Gastrocnemius medialis (tissue), 4 donors: ENCODE results near the gene ITLN2. TPM values are rescaled to one million over a fixed set of nuclear protein-coding genes. Genes with fewer than 3 reads are reported as not detected.

Source experiments
- ATAC-seq, 2 donors: fragments of 150-250 bp; one replicate each; pipeline ENCODE4 v1.9.1; 2016
- DNase-seq, 2 donors: peaks; one replicate each; pipeline ENCODE4 v3.0.0-alpha.2; 2019
- H3K27ac ChIP-seq, 4 donors: fragments of 200-600 bp; sonication (generic); 1 replicate in 1 of 4; 2 replicates in 3 of 4; pipeline ENCODE4 v1.5.1; 2016 to 2018; ENCODE audit warnings: mild to moderate bottlenecking in 2 of 4, moderate library complexity in 1 of 4
- H3K27me3 ChIP-seq, 3 donors: fragments of 200-600 bp; sonication (generic) in 2 of 3; 1 replicate in 1 of 3; 2 replicates in 2 of 3; pipeline versions ENCODE4 v1.5.1 to v1.6.0; 2016 to 2019; ENCODE audit warnings: mild to moderate bottlenecking in 1 of 3, moderate library complexity in 1 of 3
- H3K36me3 ChIP-seq, 2 donors: fragments of 200-600 bp; sonication (generic) in 1 of 2; one replicate each; pipeline ENCODE4 v1.5.1; 2017 to 2018
- H3K4me1 ChIP-seq, 2 donors: fragments of 200-600 bp; sonication (generic) in 1 of 2; one replicate each; pipeline ENCODE4 v1.5.1; 2016 to 2017; ENCODE audit warnings: mild to moderate bottlenecking in 2 of 2
- H3K4me3 ChIP-seq, 4 donors: fragments of 200-600 bp; sonication (generic) in 3 of 4; 1 replicate in 1 of 4; 2 replicates in 3 of 4; pipeline ENCODE4 v1.5.1; 2016 to 2019; ENCODE audit warnings: mild to moderate bottlenecking in 2 of 4
- H3K9me3 ChIP-seq, 3 donors: fragments of 200-600 bp; sonication (generic) in 2 of 3; 1 replicate in 1 of 3; 2 replicates in 2 of 3; pipeline ENCODE4 v1.5.1; 2016 to 2019
- CTCF ChIP-seq, 5 experiments: fragments of 450-650 bp in 3 of 5; fragments of 200-600 bp in 2 of 5; sonication (generic) in 2 of 5; IDR thresholded peaks in 4 of 5; conservative IDR thresholded peaks in 1 of 5; 1 replicate in 4 of 5; 2 replicates in 1 of 5; pipeline ENCODE4 v1.5.1; 2016 to 2019; ENCODE audit warnings: antibody characterized with exemption in 5 of 5, mild to moderate bottlenecking in 3 of 5, moderate library complexity in 3 of 5
- POLR2A ChIP-seq, 2 donors: fragments of 450-650 bp; IDR thresholded peaks; one replicate each; pipeline ENCODE4 v1.6.1; 2017; ENCODE audit warnings: antibody characterized with exemption in 2 of 2, mild to moderate bottlenecking in 2 of 2, moderate library complexity in 2 of 2
- in situ Hi-C, 4 donors: fragments of 200-750 bp; cut with MboI; loops; one replicate each; pipeline versions ENCODE4 v1.15.0 to v1.8.0; 2017; ENCODE audit warnings: low sequenced_read_pairs in 4 of 4
- intact Hi-C: fragments of 100-400 bp; cut with DNase I; formaldehyde crosslinking; loops from one replicate; pipeline ENCODE4 v1.15.1; 2023; ENCODE audit warnings: low total_unique reads
- total RNA-seq, 4 donors: library from RNA; depleted of rRNA; stranded (reverse); fragments of >200 nt; gene quantifications; one replicate each; pipeline versions ENCODE4 v1.1.0 to v1.2.3, GENCODE V29; 2016

The ITLN2 gene
- total RNA-seq, 4 donors from 2014 or later, result not detected

- in situ Hi-C loops (no loop called here), intact Hi-C loops (no loop called here)
- Histone ChIP-seq H3K9me3 (no peaks in the 10 kb centered on the region), H3K27me3 (peaks cover 0 to 8% (median 0%) of the 10 kb centered on the region in 3 donors), H3K36me3 (no peaks in the 10 kb centered on the region), H3K4me1 (no peaks in the 10 kb centered on the region), H3K27ac (no peak overlapping the region), H3K4me3 (no peak overlapping the region)
- DNase-seq (no peak), ATAC-seq (no peak)
- TF ChIP-seq POLR2A (IDR thresholded peaks at IDR 0.05) (no peak), CTCF (IDR thresholded peaks at IDR 0.05 in 4 of 5, conservative IDR thresholded peaks at IDR 0.05 in 1 of 5) (no peak)
These were observed 32.9 kb upstream of the ITLN2 start for GRCh38 chr1:160987359-160988050.

- Histone ChIP-seq H3K27ac (no peak overlapping the region), H3K36me3 (no peaks in the 10 kb centered on the region), H3K4me3 (no peak overlapping the region), H3K27me3 (peaks cover 15 to 20% (median 17%) of the 10 kb centered on the region in 3 donors), H3K9me3 (no peaks in the 10 kb centered on the region), H3K4me1 (no peaks in the 10 kb centered on the region)
- intact Hi-C loops (no loop called here), in situ Hi-C loops (no loop called here)
- no peak for DNase-seq
- ATAC-seq, result no peak
- TF ChIP-seq CTCF (IDR thresholded peaks at IDR 0.05 in 4 of 5, conservative IDR thresholded peaks at IDR 0.05 in 1 of 5) (no peak), POLR2A (IDR thresholded peaks at IDR 0.05) (no peak)
These were observed 31.1 kb upstream of the ITLN2 start for GRCh38 chr1:160985723-160986122.

- Histone ChIP-seq H3K4me3 (no peak overlapping the region), H3K27me3 (peaks cover 19 to 20% (median 20%) of the 10 kb centered on the region in 3 donors), H3K36me3 (no peaks in the 10 kb centered on the region), H3K4me1 (no peaks in the 10 kb centered on the region), H3K9me3 (no peaks in the 10 kb centered on the region), H3K27ac (no peak overlapping the region)
- intact Hi-C loops (no loop called here), in situ Hi-C loops (no loop called here)
- no peak for ATAC-seq
- TF ChIP-seq POLR2A (IDR thresholded peaks at IDR 0.05) (no peak), CTCF (IDR thresholded peaks at IDR 0.05 in 4 of 5, conservative IDR thresholded peaks at IDR 0.05 in 1 of 5) (no peak)
- no peak for DNase-seq
These were observed 27.2 kb upstream of the ITLN2 start for GRCh38 chr1:160981584-160982411.

GRCh38 chr1:160979286-160979685 is 24.7 kb upstream of the ITLN2 start:
- no peaks in the 10 kb centered on the region for H3K9me3 ChIP-seq
- H3K4me1 ChIP-seq, result no peaks in the 10 kb centered on the region
- TF ChIP-seq POLR2A (IDR thresholded peaks at IDR 0.05) (no peak), CTCF (IDR thresholded peaks at IDR 0.05 in 4 of 5, conservative IDR thresholded peaks at IDR 0.05 in 1 of 5) (no peak)
- in situ Hi-C loops (no loop called here), intact Hi-C loops (no loop called here)
- H3K27me3 ChIP-seq, result peaks cover 19 to 20% (median 20%) of the 10 kb centered on the region in 3 donors
- DNase-seq (no peak), ATAC-seq (no peak)
- no peaks in the 10 kb centered on the region for H3K36me3 ChIP-seq
- no peak overlapping the region for H3K27ac ChIP-seq
- H3K4me3 ChIP-seq, result no peak overlapping the region
